Mesendoderm (in vitro differentiated cells): ENCODE measurements around the gene ZNF19.
A peak's percentile ranks its signal among the peaks of the same experiment; 100 is the strongest.

Experiments used
- DNase-seq: peaks from one replicate; pipeline ENCODE4 v3.0.0; 2013
- H2AK5ac ChIP-seq: 2 replicates; pipeline ENCODE4 v1.6.1; 2013; ENCODE audit warnings: low read length, inconsistent platforms
- H2BK120ac ChIP-seq: 2 replicates; pipeline ENCODE4 v1.6.1; 2013; ENCODE audit warnings: low read depth, mild to moderate bottlenecking, low read length, moderate library complexity, mixed read lengths
- H2BK15ac ChIP-seq: replicated peaks from 2 replicates; pipeline ENCODE4 v1.6.1; 2013; ENCODE audit warnings: low read depth, mild to moderate bottlenecking, moderate library complexity
- H2BK5ac ChIP-seq: 2 replicates; pipeline ENCODE4 v1.6.1; 2013; ENCODE audit warnings: low read length, inconsistent platforms
- H3K18ac ChIP-seq: 2 replicates; pipeline ENCODE4 v1.6.1; 2013; ENCODE audit warnings: mild to moderate bottlenecking, low read length, mixed read lengths
- H3K23ac ChIP-seq: one replicate; pipeline ENCODE4 v1.6.1; 2013; ENCODE audit warnings: low read length
- H3K27ac ChIP-seq: 2 replicates; pipeline ENCODE4 v1.5.1; 2013; ENCODE audit warnings: low read depth, mild to moderate bottlenecking, inconsistent platforms, low read length, moderate library complexity
- H3K27me3 ChIP-seq: 2 replicates; pipeline ENCODE4 v1.6.1; 2013; ENCODE audit warnings: low read length, control low read depth, mild to moderate bottlenecking, inconsistent platforms; ENCODE audit not compliant: insufficient read depth, poor library complexity
- H3K36me3 ChIP-seq: 2 replicates; pipeline ENCODE4 v1.6.1; 2013; ENCODE audit warnings: low read length, inconsistent platforms; ENCODE audit not compliant: control insufficient read depth, insufficient read depth
- H3K4ac ChIP-seq: one replicate; pipeline ENCODE4 v1.6.1; 2013; ENCODE audit warnings: low read depth, mild to moderate bottlenecking, low read length, moderate library complexity
- H3K4me1 ChIP-seq: 2 replicates; pipeline ENCODE4 v1.6.1; 2013; ENCODE audit warnings: low read depth, low read length, inconsistent platforms; ENCODE audit not compliant: control insufficient read depth
- H3K4me2 ChIP-seq: 2 replicates; pipeline ENCODE4 v1.6.1; 2013; ENCODE audit warnings: low read length
- H3K4me3 ChIP-seq: 2 replicates; pipeline ENCODE4 v1.5.1; 2013; ENCODE audit warnings: mild to moderate bottlenecking, low read length
- H3K56ac ChIP-seq: one replicate; pipeline ENCODE4 v1.6.1; 2013; ENCODE audit warnings: low read length
- H3K79me1 ChIP-seq: 2 replicates; pipeline ENCODE4 v1.6.1; 2013; ENCODE audit warnings: low read length, inconsistent platforms
- H3K79me2 ChIP-seq: 2 replicates; pipeline ENCODE4 v1.6.1; 2013; ENCODE audit warnings: mild to moderate bottlenecking, low read length; ENCODE audit not compliant: control insufficient read depth, insufficient read depth
- H3K9ac ChIP-seq: 2 replicates; pipeline ENCODE4 v1.6.1; 2013; ENCODE audit warnings: low read length, inconsistent platforms
- H4K5ac ChIP-seq: one replicate; pipeline ENCODE4 v1.6.1; 2013; ENCODE audit warnings: low read length
- H4K8ac ChIP-seq: one replicate; pipeline ENCODE4 v1.6.1; 2013; ENCODE audit warnings: low read depth, mild to moderate bottlenecking, control low read depth, low read length, moderate library complexity
- WGBS: extraction: QIAGEN DNeasy Blood & Tissue Kit; methylation state at CpG from one replicate; pipeline ENCODE4 v1.1.7; 2013; ENCODE audit warnings: low lambda C conversion rate, missing lambda C conversion rate; ENCODE audit not compliant: insufficient coverage; ENCODE audit errors: extremely low coverage; 5-methylcytosine and 5-hydroxymethylcytosine counted together

ZNF19 gene

DNA sequence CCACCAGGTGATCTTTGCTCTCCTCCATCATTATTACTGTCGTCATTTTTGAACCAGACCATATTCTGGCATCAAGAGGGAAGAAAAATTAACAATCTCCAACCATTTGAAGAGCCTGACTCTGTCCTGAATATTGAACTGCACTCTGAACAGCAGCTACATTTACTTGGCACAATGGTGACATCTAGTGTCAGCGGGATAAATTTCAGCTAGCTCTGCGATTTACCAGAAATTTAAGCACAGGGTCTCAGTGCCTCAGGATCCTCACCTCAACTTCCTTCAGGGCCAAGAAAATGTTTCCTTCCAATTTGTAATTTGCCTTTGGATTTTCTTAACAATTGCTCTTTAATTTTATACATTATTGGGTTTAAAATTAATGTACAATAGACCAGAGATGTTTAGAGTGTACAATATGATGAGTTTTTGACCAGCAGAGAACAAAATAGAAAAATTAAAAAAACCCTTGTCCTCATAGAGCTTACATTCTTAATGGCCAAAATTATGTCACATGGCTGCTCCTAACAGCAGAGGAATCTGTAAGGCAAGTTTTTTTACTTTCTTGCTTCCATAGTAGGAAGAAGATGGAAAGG, 10.7 kb upstream of the ZNF19 start:
- Histone ChIP-seq H3K56ac (no peak overlapping the region), H3K27ac (no peak overlapping the region), H4K8ac (no peak overlapping the region), H3K27me3 (no peaks in the 10 kb centered on the region), H3K79me2 (no peaks in the 10 kb centered on the region), H3K4ac (no peak overlapping the region), H2BK15ac (no peak overlapping the region), H2BK120ac (no peak overlapping the region), H2BK5ac (no peak overlapping the region), H3K79me1 (no peaks in the 10 kb centered on the region), H3K4me3 (no peak overlapping the region), H4K5ac (no peak overlapping the region), H3K4me2 (no peak overlapping the region), H3K9ac (no peak overlapping the region), H2AK5ac (no peak overlapping the region), H3K36me3 (no peaks in the 10 kb centered on the region), H3K4me1 (no peaks in the 10 kb centered on the region), H3K18ac (no peak overlapping the region), H3K23ac (no peak overlapping the region)
- WGBS, result no CpG with 5 or more reads among the region's 3 CpGs
- DNase-seq, result peak; percentile 66

DNA sequence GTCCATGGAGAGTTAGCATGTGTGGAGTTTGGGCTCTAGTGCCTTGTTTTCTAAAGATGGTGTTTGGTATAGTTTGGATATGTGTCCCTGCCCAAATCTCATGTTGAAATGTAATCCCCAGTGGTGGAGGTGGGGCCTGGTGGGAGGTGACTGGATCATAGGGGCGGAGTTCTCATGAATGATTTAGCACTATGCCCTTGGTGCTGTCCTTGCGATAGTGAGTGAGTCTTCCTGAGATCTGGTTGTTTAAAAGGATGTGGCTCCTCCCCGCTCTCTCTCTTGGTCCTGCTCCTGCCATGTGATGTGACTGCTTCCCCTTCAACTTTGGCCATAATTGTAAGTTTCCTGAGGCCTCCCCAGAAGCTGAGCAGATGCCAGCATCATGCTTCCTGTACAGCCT, 8.9 kb upstream of the ZNF19 start:
- Histone ChIP-seq H3K4me2 (no peak overlapping the region), H3K18ac (no peak overlapping the region), H4K8ac (no peak overlapping the region), H3K4me3 (no peak overlapping the region), H2BK15ac (no peak overlapping the region), H2BK120ac (no peak overlapping the region), H3K23ac (no peak overlapping the region), H3K27me3 (no peaks in the 10 kb centered on the region), H3K4me1 (no peaks in the 10 kb centered on the region), H3K56ac (no peak overlapping the region), H2BK5ac (no peak overlapping the region), H2AK5ac (no peak overlapping the region), H3K79me2 (no peaks in the 10 kb centered on the region), H3K4ac (no peak overlapping the region), H3K79me1 (no peaks in the 10 kb centered on the region), H3K9ac (no peak overlapping the region), H3K36me3 (no peaks in the 10 kb centered on the region), H3K27ac (no peak overlapping the region), H4K5ac (no peak overlapping the region)
- WGBS, result no CpG with 5 or more reads among the region's 3 CpGs
- no peak for DNase-seq

DNA sequence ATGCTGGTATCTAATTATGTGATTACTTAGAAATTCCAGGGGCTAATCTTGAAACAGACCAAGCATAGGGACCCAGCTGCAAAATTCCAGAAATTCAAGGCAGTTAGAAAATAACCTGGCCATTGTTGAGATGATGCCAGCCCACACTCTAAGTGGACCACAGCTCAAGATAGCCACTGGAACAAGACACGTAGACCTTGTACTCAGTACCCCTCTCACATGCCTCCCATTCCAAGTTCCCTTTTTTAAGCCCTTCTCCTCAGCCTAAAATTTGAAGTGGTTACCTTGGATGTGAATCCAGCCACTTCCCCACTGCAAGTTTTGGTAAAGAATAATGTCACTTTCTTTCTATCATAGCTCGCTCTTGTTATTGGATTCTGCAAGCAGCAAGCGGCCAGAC, 4.1 kb upstream of the ZNF19 start:
- Histone ChIP-seq H3K18ac (no peak overlapping the region), H2BK15ac (no peak overlapping the region), H3K56ac (no peak overlapping the region), H3K79me1 (no peaks in the 10 kb centered on the region), H3K79me2 (no peaks in the 10 kb centered on the region), H3K4ac (no peak overlapping the region), H3K23ac (no peak overlapping the region), H3K4me1 (no peaks in the 10 kb centered on the region), H3K4me3 (no peak overlapping the region), H2BK120ac (no peak overlapping the region), H3K4me2 (no peak overlapping the region), H4K8ac (no peak overlapping the region), H3K36me3 (no peaks in the 10 kb centered on the region), H2BK5ac (no peak overlapping the region), H3K27ac (no peak overlapping the region), H4K5ac (no peak overlapping the region), H2AK5ac (no peak overlapping the region), H3K9ac (no peak overlapping the region), H3K27me3 (no peaks in the 10 kb centered on the region)
- no peak for DNase-seq
- WGBS, result no CpG with 5 or more reads among the region's 3 CpGs

DNA sequence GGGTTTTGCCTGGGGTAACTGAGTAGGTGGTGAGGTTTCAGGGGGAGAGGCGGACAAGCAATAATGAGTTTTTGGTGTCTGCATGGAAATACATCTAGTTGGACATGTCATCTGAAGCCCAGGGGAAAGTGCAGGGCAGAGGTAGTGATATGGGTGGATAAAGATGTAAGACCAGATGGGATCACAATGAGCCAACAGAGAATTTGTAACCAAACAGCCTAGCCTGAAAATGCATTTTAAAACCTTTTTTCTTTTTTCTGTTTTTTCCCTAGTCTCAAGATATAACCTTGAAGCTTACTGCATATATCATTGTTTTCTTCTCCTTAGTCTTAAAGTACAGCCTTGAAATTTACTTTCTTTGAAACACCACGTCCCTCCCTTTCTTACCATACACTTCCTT, 3.7 kb upstream of the ZNF19 start:
- no peak for DNase-seq

DNA sequence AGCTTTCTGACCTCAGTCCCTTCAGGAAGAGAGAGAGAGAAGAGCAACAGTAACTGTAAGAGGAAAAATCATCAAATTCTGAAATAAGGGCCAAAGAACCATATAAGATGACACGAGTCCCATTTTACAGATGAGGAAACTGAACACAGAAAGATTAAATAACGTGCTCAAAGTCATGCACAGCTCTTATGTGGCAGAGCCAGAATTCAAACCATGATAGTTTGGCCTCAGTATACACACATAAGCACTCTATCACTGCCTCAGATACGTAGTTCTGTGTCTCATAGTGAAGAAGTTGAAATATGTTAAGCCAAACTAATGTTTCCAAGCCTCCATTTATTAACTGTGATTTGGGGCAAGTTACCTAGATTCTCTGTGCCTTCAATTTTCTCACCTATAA, 1.9 kb upstream of the ZNF19 start:
- Histone ChIP-seq H3K23ac (no peak overlapping the region), H2BK120ac (no peak overlapping the region), H3K36me3 (no peaks in the 10 kb centered on the region), H3K56ac (no peak overlapping the region), H2BK15ac (no peak overlapping the region), H3K9ac (no peak overlapping the region), H4K8ac (no peak overlapping the region), H2BK5ac (no peak overlapping the region), H3K4me3 (no peak overlapping the region), H3K79me1 (no peaks in the 10 kb centered on the region), H3K4me2 (no peak overlapping the region), H3K4me1 (no peaks in the 10 kb centered on the region), H4K5ac (no peak overlapping the region), H2AK5ac (no peak overlapping the region), H3K4ac (no peak overlapping the region), H3K27me3 (no peaks in the 10 kb centered on the region), H3K79me2 (no peaks in the 10 kb centered on the region), H3K27ac (no peak overlapping the region), H3K18ac (no peak overlapping the region)
- DNase-seq, result no peak
- no CpG with 5 or more reads among the region's 3 CpGs for WGBS

More for the DNA sequence above, 3.7 kb upstream of the ZNF19 start:
- Histone ChIP-seq H2BK5ac (no peak overlapping the region), H4K5ac (no peak overlapping the region), H3K79me2 (no peaks in the 10 kb centered on the region), H3K4me3 (no peak overlapping the region), H3K27me3 (no peaks in the 10 kb centered on the region), H2BK15ac (no peak overlapping the region), H3K23ac (no peak overlapping the region), H4K8ac (no peak overlapping the region), H3K4ac (no peak overlapping the region), H3K27ac (no peak overlapping the region), H3K18ac (no peak overlapping the region), H2AK5ac (no peak overlapping the region), H3K56ac (no peak overlapping the region), H2BK120ac (no peak overlapping the region), H3K79me1 (no peaks in the 10 kb centered on the region), H3K4me1 (no peaks in the 10 kb centered on the region), H3K36me3 (no peaks in the 10 kb centered on the region), H3K4me2 (no peak overlapping the region), H3K9ac (no peak overlapping the region)
- no CpG with 5 or more reads among the region's 2 CpGs for WGBS

DNA sequence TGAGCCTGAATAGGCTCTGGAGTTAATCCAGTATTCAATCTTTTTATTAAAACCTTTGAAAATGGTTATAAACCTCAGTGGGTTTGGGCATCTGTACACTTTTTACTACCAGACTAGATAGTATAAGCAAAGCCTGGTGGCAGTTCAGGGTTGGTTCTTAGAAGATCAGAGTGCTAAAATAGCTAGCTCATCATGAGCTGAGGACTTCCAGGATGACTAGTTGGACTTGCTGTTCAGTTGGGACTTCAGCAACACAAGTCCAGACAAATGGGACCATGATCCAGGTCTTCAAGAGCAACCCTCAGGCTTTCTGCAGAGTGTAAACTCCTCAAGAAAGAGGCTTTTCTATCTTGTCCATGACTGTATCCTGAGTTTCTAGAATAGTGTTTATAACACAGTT, 1.2 kb upstream of the ZNF19 start:
- H3K9ac ChIP-seq, result no peak overlapping the region
- no peak overlapping the region for H3K4me2 ChIP-seq
- H3K18ac ChIP-seq, result no peak overlapping the region
- no peak overlapping the region for H4K5ac ChIP-seq
- H3K36me3 ChIP-seq, result no peaks in the 10 kb centered on the region
- H3K27ac ChIP-seq, result no peak overlapping the region
- no peak overlapping the region for H3K4me3 ChIP-seq
- H3K23ac ChIP-seq, result no peak overlapping the region
- H3K4ac ChIP-seq, result no peak overlapping the region
- H2BK15ac ChIP-seq, result no peak overlapping the region
- no peaks in the 10 kb centered on the region for H3K27me3 ChIP-seq
- H2AK5ac ChIP-seq, result no peak overlapping the region
- DNase-seq, result no peak
- no peak overlapping the region for H4K8ac ChIP-seq
- H2BK5ac ChIP-seq, result no peak overlapping the region
- no peaks in the 10 kb centered on the region for H3K79me2 ChIP-seq
- H3K79me1 ChIP-seq, result no peaks in the 10 kb centered on the region
- H3K4me1 ChIP-seq, result no peaks in the 10 kb centered on the region
- H3K56ac ChIP-seq, result no peak overlapping the region
- no peak overlapping the region for H2BK120ac ChIP-seq
